ENCODE data around the gene ASIC2.
A peak's percentile ranks its signal among the peaks of the same experiment; 100 is the strongest.

GRCh38 chr17:33049781-33050414 lies 243.2 kb downstream of the ASIC2 start:
- TF ChIP-seq, protein P1, sequence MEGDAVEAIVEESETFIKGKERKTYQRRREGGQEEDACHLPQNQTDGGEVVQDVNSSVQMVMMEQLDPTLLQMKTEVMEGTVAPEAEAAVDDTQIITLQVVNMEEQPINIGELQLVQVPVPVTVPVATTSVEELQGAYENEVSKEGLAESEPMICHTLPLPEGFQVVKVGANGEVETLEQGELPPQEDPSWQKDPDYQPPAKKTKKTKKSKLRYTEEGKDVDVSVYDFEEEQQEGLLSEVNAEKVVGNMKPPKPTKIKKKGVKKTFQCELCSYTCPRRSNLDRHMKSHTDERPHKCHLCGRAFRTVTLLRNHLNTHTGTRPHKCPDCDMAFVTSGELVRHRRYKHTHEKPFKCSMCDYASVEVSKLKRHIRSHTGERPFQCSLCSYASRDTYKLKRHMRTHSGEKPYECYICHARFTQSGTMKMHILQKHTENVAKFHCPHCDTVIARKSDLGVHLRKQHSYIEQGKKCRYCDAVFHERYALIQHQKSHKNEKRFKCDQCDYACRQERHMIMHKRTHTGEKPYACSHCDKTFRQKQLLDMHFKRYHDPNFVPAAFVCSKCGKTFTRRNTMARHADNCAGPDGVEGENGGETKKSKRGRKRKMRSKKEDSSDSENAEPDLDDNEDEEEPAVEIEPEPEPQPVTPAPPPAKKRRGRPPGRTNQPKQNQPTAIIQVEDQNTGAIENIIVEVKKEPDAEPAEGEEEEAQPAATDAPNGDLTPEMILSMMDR (IDR thresholded peaks at IDR 0.05) = peak; percentile 96
- TF ChIP-seq ZFX (IDR thresholded peaks at IDR 0.05; ENCODE audit: borderline replicate concordance) = no peak
